OCI-LY1 (cell line): ENCODE measurements around the gene SLC4A7.

Experiments
- H2AFZ ChIP-seq: fragments of 200-600 bp; sonication (generic), shearing (Covaris generic); 2 replicates; pipeline ENCODE4 v1.6.0; 2014; ENCODE audit warnings: antibody characterized with exemption, mild to moderate bottlenecking, low read length
- H3F3A ChIP-seq: fragments of 200-600 bp; sonication (generic), shearing (Covaris generic); 2 replicates; pipeline ENCODE4 v1.6.0; 2014; ENCODE audit warnings: mild to moderate bottlenecking, antibody characterized with exemption, low read length, moderate library complexity; ENCODE audit not compliant: insufficient read depth
- H3K27ac ChIP-seq: fragments of 200-600 bp; sonication (generic); 2 replicates; pipeline ENCODE4 v1.5.1; 2014; ENCODE audit warnings: low read length, mixed run types, mild to moderate bottlenecking, low read depth; ENCODE audit not compliant: poor library complexity, severe bottlenecking
- H3K27me3 ChIP-seq: fragments of 200-600 bp; sonication (generic); 2 replicates; pipeline ENCODE4 v1.6.0; 2014; ENCODE audit warnings: antibody characterized with exemption, mild to moderate bottlenecking, low read length, moderate library complexity; ENCODE audit not compliant: insufficient read depth
- H3K36me3 ChIP-seq: fragments of 200-600 bp; sonication (generic); 2 replicates; pipeline ENCODE4 v1.6.1; 2014; ENCODE audit warnings: mild to moderate bottlenecking, antibody characterized with exemption, low read length, moderate library complexity, mixed read lengths; ENCODE audit not compliant: insufficient read depth
- H3K4me1 ChIP-seq: fragments of 200-600 bp; sonication (generic); 2 replicates; pipeline ENCODE4 v1.5.1; 2014; ENCODE audit warnings: mild to moderate bottlenecking, low read length, moderate library complexity; ENCODE audit not compliant: insufficient read depth, severe bottlenecking
- H3K4me2 ChIP-seq: fragments of 200-600 bp; sonication (generic), shearing (Covaris generic); 2 replicates; pipeline ENCODE4 v1.6.1; 2014; ENCODE audit warnings: low read length
- H3K4me3 ChIP-seq: fragments of 200-600 bp; sonication (generic); 2 replicates; pipeline ENCODE4 v1.5.1; 2014; ENCODE audit warnings: low read length, low read depth, mild to moderate bottlenecking, mixed read lengths; ENCODE audit not compliant: poor library complexity, severe bottlenecking
- H3K79me2 ChIP-seq: fragments of 200-600 bp; shearing (Covaris generic); 2 replicates; pipeline ENCODE4 v1.6.1; 2016; ENCODE audit warnings: mixed run types, low read length, mixed read lengths; ENCODE audit not compliant: insufficient read depth
- H3K9ac ChIP-seq: fragments of 200-600 bp; sonication (generic), shearing (Covaris generic); 2 replicates; pipeline ENCODE4 v1.6.1; 2014; ENCODE audit warnings: mild to moderate bottlenecking, low read length, mixed read lengths
- H3K9me2 ChIP-seq: fragments of 200-600 bp; sonication (generic), shearing (Covaris generic); 2 replicates; pipeline ENCODE4 v1.6.1; 2014; ENCODE audit warnings: low read depth, mild to moderate bottlenecking, low read length, mixed read lengths
- H3K9me3 ChIP-seq: fragments of 200-600 bp; shearing (Covaris generic); 2 replicates; pipeline ENCODE4 v1.6.1; 2014; ENCODE audit warnings: low read length, mixed read lengths
- H4K20me1 ChIP-seq: fragments of 200-600 bp; sonication (generic), shearing (Covaris generic); 2 replicates; pipeline ENCODE4 v1.6.0; 2016; ENCODE audit warnings: mild to moderate bottlenecking, low read length; ENCODE audit not compliant: insufficient read depth
- EZH2 ChIP-seq: fragments of 200-600 bp; sonication (generic), shearing (Covaris generic); IDR thresholded peaks from 2 replicates; pipeline ENCODE4 v1.8.0; 2017; ENCODE audit warnings: borderline replicate concordance, mixed run types, mild to moderate bottlenecking, antibody characterized with exemption, low read length, moderate library complexity, mixed read lengths
- TF ChIP-seq, protein P1 (sequence below): fragments of 200-600 bp; sonication (generic), shearing (Covaris generic); IDR thresholded peaks from 2 replicates; pipeline ENCODE4 v1.5.1; 2017; ENCODE audit warnings: mild to moderate bottlenecking, antibody characterized with exemption, low read length, moderate library complexity, mixed read lengths

Gene SLC4A7

DNA sequence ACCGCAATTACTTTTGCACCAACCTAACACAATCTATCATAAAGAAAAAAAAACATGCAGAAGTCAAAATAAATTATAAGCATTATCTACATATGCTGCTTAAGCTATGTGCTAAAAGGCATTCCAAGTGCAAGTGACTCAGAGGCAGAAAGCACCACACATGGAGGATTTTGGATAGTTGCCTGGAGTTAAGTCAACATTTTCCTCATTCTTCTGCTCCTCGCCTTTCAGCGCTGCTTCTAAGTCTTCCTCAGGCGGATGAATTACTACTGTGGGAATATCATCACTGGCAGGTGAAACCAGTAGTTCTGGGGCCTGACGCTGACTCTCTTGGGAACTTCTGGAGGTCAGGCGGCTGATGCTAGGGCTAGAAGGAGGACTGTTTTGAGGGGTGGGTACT is 53.1 kb downstream of the SLC4A7 start:
- no peaks in the 10 kb centered on the region for H3K4me1 ChIP-seq
- no peak overlapping the region for H3K4me2 ChIP-seq
- no peaks in the 10 kb centered on the region for H4K20me1 ChIP-seq
- no peak overlapping the region for H2AFZ ChIP-seq
- H3K9me2 ChIP-seq, result no peaks in the 10 kb centered on the region
- H3F3A ChIP-seq, result no peaks in the 10 kb centered on the region
- no peaks in the 10 kb centered on the region for H3K27me3 ChIP-seq
- H3K79me2 ChIP-seq, result no peaks in the 10 kb centered on the region; the same call in 1 of the 2 replicates
- no peak overlapping the region for H3K4me3 ChIP-seq
- H3K27ac ChIP-seq, result no peak overlapping the region
- no peaks in the 10 kb centered on the region for H3K9me3 ChIP-seq
- TF ChIP-seq, protein P1, sequence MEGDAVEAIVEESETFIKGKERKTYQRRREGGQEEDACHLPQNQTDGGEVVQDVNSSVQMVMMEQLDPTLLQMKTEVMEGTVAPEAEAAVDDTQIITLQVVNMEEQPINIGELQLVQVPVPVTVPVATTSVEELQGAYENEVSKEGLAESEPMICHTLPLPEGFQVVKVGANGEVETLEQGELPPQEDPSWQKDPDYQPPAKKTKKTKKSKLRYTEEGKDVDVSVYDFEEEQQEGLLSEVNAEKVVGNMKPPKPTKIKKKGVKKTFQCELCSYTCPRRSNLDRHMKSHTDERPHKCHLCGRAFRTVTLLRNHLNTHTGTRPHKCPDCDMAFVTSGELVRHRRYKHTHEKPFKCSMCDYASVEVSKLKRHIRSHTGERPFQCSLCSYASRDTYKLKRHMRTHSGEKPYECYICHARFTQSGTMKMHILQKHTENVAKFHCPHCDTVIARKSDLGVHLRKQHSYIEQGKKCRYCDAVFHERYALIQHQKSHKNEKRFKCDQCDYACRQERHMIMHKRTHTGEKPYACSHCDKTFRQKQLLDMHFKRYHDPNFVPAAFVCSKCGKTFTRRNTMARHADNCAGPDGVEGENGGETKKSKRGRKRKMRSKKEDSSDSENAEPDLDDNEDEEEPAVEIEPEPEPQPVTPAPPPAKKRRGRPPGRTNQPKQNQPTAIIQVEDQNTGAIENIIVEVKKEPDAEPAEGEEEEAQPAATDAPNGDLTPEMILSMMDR, result no peak
- TF ChIP-seq EZH2, result no peak
- H3K9ac ChIP-seq, result no peak overlapping the region
- H3K36me3 ChIP-seq, result peaks cover 49% of the 10 kb centered on the region

- Histone ChIP-seq H2AFZ (no peak overlapping the region), H3K9ac (no peak overlapping the region), H3K27me3 (no peaks in the 10 kb centered on the region), H3K4me2 (no peak overlapping the region), H3K4me3 (no peak overlapping the region), H3K9me2 (no peaks in the 10 kb centered on the region), H4K20me1 (no peaks in the 10 kb centered on the region), H3K9me3 (no peaks in the 10 kb centered on the region), H3K4me1 (no peaks in the 10 kb centered on the region), H3K36me3 (peaks cover 40% of the 10 kb centered on the region), H3K27ac (no peak overlapping the region), H3F3A (no peaks in the 10 kb centered on the region), H3K79me2 (no peaks in the 10 kb centered on the region; the same call in 1 of the 2 replicates)
- TF ChIP-seq, protein P1, result no peak
Observed at GRCh38 chr3:27429909-27430308, 54.3 kb downstream of the SLC4A7 start.

GRCh38 chr3:27428446-27428845 is 55.7 kb downstream of the SLC4A7 start:
- H3K27ac ChIP-seq, result no peak overlapping the region
- no peaks in the 10 kb centered on the region for H3K9me3 ChIP-seq
- no peak overlapping the region for H3K4me3 ChIP-seq
- no peak overlapping the region for H3K9ac ChIP-seq
- peaks cover 45% of the 10 kb centered on the region for H3K36me3 ChIP-seq
- no peaks in the 10 kb centered on the region for H3F3A ChIP-seq
- no peak overlapping the region for H2AFZ ChIP-seq
- H4K20me1 ChIP-seq, result no peaks in the 10 kb centered on the region
- TF ChIP-seq, protein P1, result no peak
- no peak for TF ChIP-seq EZH2
- H3K4me2 ChIP-seq, result no peak overlapping the region
- no peaks in the 10 kb centered on the region; the same call in 1 of the 2 replicates for H3K79me2 ChIP-seq
- no peaks in the 10 kb centered on the region for H3K27me3 ChIP-seq
- no peaks in the 10 kb centered on the region for H3K4me1 ChIP-seq
- H3K9me2 ChIP-seq, result no peaks in the 10 kb centered on the region
